MM.1S (cell line): ENCODE data around the gene PLCB1.

Source experiments
- EZH2 ChIP-seq: fragments of 300-600 bp; sonication (generic); optimal IDR thresholded peaks from 2 replicates; pipeline ENCODE3; 2017; ENCODE audit warnings: low read depth, mild to moderate bottlenecking, antibody characterized with exemption, low read length, mixed read lengths
- EZH2phosphoT487 ChIP-seq: fragments of 300-600 bp; sonication (generic); IDR thresholded peaks from 2 replicates; pipeline ENCODE4 v1.6.1; 2018; ENCODE audit warnings: antibody characterized with exemption, low read length
- TF ChIP-seq, protein P1 (sequence below): fragments of 300-600 bp; sonication (generic); IDR thresholded peaks from 2 replicates; pipeline ENCODE4 v1.5.1; 2016; ENCODE audit warnings: antibody characterized with exemption, low read length, mixed read lengths

DNA sequence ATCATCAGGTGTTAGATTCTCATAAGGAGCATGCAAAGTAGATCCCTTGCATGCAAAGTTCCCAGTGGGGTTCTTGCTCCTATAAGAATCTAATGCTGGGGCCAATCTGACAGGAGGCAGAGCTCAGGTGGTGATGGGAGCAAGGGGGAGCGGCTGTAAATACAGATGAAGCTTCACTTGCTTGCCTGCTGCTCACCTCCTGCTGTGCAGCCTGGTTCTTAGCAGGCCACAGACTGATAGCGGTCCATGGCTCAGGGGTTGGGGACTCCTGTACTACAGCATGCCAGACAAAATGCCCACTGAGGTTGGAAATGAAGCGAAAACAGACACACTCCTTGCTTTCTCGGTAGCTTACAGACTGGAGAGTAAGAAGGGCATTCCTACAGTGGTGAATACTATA lies 386.8 kb downstream of the PLCB1 start:
- TF ChIP-seq, protein P1, sequence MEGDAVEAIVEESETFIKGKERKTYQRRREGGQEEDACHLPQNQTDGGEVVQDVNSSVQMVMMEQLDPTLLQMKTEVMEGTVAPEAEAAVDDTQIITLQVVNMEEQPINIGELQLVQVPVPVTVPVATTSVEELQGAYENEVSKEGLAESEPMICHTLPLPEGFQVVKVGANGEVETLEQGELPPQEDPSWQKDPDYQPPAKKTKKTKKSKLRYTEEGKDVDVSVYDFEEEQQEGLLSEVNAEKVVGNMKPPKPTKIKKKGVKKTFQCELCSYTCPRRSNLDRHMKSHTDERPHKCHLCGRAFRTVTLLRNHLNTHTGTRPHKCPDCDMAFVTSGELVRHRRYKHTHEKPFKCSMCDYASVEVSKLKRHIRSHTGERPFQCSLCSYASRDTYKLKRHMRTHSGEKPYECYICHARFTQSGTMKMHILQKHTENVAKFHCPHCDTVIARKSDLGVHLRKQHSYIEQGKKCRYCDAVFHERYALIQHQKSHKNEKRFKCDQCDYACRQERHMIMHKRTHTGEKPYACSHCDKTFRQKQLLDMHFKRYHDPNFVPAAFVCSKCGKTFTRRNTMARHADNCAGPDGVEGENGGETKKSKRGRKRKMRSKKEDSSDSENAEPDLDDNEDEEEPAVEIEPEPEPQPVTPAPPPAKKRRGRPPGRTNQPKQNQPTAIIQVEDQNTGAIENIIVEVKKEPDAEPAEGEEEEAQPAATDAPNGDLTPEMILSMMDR, result no peak
- TF ChIP-seq EZH2phosphoT487 (no peak), EZH2 (no peak)
